ENCODE results near the gene RRAS2. TPM values are rescaled to one million over a fixed set of nuclear protein-coding genes. Genes with fewer than 3 reads are reported as not detected.

RRAS2 gene
- total RNA-seq, 1 experiment from 2014 or later, result 69.9 TPM

Other genes with a start within 250 kb of the RRAS2 start
- gene COPB1, start 140.6 kb upstream of the RRAS2 start, total RNA-seq (2014; rRNA removed; shearing (Covaris generic)), result 319 and 353 TPM in 2 replicates
- 566 and 642 TPM in 2 replicates for gene PSMA1, start 161.2 kb upstream of the RRAS2 start, total RNA-seq (2014; rRNA removed; shearing (Covaris generic))